B cell (primary cell): ENCODE data around the gene ADAMTS16. TPM values are rescaled to one million over a fixed set of nuclear protein-coding genes. Genes with fewer than 3 reads are reported as not detected.

Experiments used
- ATAC-seq: fragments of 200-7000 bp; cut with Tn5 transposase; one replicate; pipeline ENCODE4 v1.10.0; 2021; ENCODE audit warnings: low read depth, mild to moderate bottlenecking, moderate number of reproducible peaks, moderate library complexity
- CTCF ChIA-PET: fragments of 350-600 bp; sonication (Branson Sonifier 250); formaldehyde crosslinking; loops from one replicate; lab custom pipeline; 2021; ENCODE audit warnings: antibody characterized with exemption, inconsistent platforms; lab: Charles Lee
- POLR2A ChIA-PET: fragments of 350-600 bp; sonication (Branson Sonifier 250); formaldehyde crosslinking; loops from one replicate; lab custom pipeline; 2021; ENCODE audit warnings: antibody characterized with exemption; lab: Charles Lee
- DNase-seq: peaks from one replicate; pipeline ENCODE4 v3.0.0; 2013
- H2AFZ ChIP-seq: 2 replicates; pipeline ENCODE4 v1.6.1; 2012; ENCODE audit warnings: mild to moderate bottlenecking, low read depth, low read length; ENCODE audit not compliant: insufficient read depth, poor library complexity, severe bottlenecking
- H3K27ac ChIP-seq, 2 donors: 1 replicate in 1 of 2; 2 replicates in 1 of 2; pipeline ENCODE4 v1.5.1; 2012 to 2013; ENCODE audit warnings: low read length in 2 of 2, mild to moderate bottlenecking in 2 of 2, moderate library complexity in 1 of 2
- H3K27me3 ChIP-seq, 4 experiments: fragments of 200-600 bp in 1 of 4; sonication (generic) in 1 of 4; replicated peaks in 1 of 4; 1 replicate in 2 of 4; 2 replicates in 2 of 4; pipeline versions ENCODE4 v1.6.1 to v1.7.0; 2013 to 2016; ENCODE audit warnings: low read length in 3 of 4, mild to moderate bottlenecking in 2 of 4, mixed read lengths in 1 of 4, moderate library complexity in 1 of 4; ENCODE audit not compliant: insufficient read depth in 4 of 4, control insufficient read depth in 3 of 4; ENCODE audit errors: control extremely low read depth in 1 of 4
- H3K36me3 ChIP-seq, 2 experiments: replicated peaks in 1 of 2; 1 replicate in 1 of 2; 2 replicates in 1 of 2; pipeline versions ENCODE4 v1.6.1 to v1.7.1; 2013; ENCODE audit warnings: low read length in 1 of 2; ENCODE audit not compliant: insufficient read depth in 2 of 2, control insufficient read depth in 1 of 2; ENCODE audit errors: control extremely low read depth in 1 of 2, extremely low read depth in 1 of 2
- H3K4me1 ChIP-seq, 2 donors: fragments of 200-600 bp in 1 of 2; sonication (generic) in 1 of 2; 1 replicate in 1 of 2; 2 replicates in 1 of 2; pipeline versions ENCODE4 v1.5.1 to v1.6.1; 2013 to 2017; ENCODE audit warnings: low read length in 2 of 2; ENCODE audit not compliant: control insufficient read depth in 2 of 2, insufficient read depth in 2 of 2
- H3K4me2 ChIP-seq: replicated peaks from 2 replicates; pipeline ENCODE3; 2012; ENCODE audit warnings: mild to moderate bottlenecking, low read depth, low read length; ENCODE audit not compliant: poor library complexity, severe bottlenecking
- H3K4me3 ChIP-seq, 5 experiments: fragments of 200-600 bp in 1 of 5; sonication (generic) in 1 of 5; 1 replicate in 3 of 5; 2 replicates in 2 of 5; pipeline versions ENCODE4 v1.5.1 to v1.7.0; 2011 to 2016; ENCODE audit warnings: low read length in 4 of 5, mild to moderate bottlenecking in 4 of 5, low read depth in 2 of 5, control low read depth in 1 of 5, moderate library complexity in 1 of 5; ENCODE audit not compliant: insufficient read depth in 1 of 5; ENCODE audit errors: control extremely low read depth in 1 of 5, extremely low read depth in 1 of 5
- H3K79me2 ChIP-seq: fragments of 200-600 bp; sonication (generic); one replicate; pipeline ENCODE4 v1.6.0; 2016; ENCODE audit warnings: low read length; ENCODE audit not compliant: control insufficient read depth, insufficient read depth
- H3K9ac ChIP-seq: fragments of 200-600 bp; sonication (generic); 2 replicates; pipeline ENCODE4 v1.6.1; 2017; ENCODE audit warnings: mild to moderate bottlenecking, low read length, moderate library complexity
- H3K9me3 ChIP-seq, 3 donors: one replicate each; pipeline versions ENCODE4 v1.6.1 to v1.7.1; 2013; ENCODE audit warnings: low read length in 2 of 3; ENCODE audit not compliant: control insufficient read depth in 2 of 3, insufficient read depth in 1 of 3; ENCODE audit errors: control extremely low read depth in 1 of 3
- H4K20me1 ChIP-seq: 2 replicates; pipeline ENCODE4 v1.6.0; 2012; ENCODE audit warnings: mild to moderate bottlenecking, low read length; ENCODE audit not compliant: insufficient read depth, control insufficient read depth, poor library complexity, severe bottlenecking
- H3K27ac Mint-ChIP-seq: one replicate; pipeline ENCODE4 v1.8.0; 2021; ENCODE audit warnings: mixed read lengths
- H3K27me3 Mint-ChIP-seq: one replicate; pipeline ENCODE4 v1.8.0; 2021; ENCODE audit warnings: mixed read lengths
- H3K4me1 Mint-ChIP-seq: one replicate; pipeline ENCODE4 v1.8.0; 2021; ENCODE audit warnings: mixed read lengths
- H3K4me3 Mint-ChIP-seq: one replicate; pipeline ENCODE4 v1.8.0; 2021; ENCODE audit warnings: mixed read lengths
- H3K9me3 Mint-ChIP-seq: one replicate; pipeline ENCODE4 v1.8.0; 2022; ENCODE audit warnings: mixed read lengths; ENCODE audit not compliant: insufficient read depth
- EZH2 ChIP-seq: IDR thresholded peaks from 2 replicates; pipeline ENCODE4 v1.6.1; 2012; ENCODE audit warnings: borderline replicate concordance, low read depth, mild to moderate bottlenecking, moderate library complexity, low read length; ENCODE audit not compliant: insufficient read depth, poor library complexity, severe bottlenecking
- WGBS: methylation state at CpG from one replicate; pipeline ENCODE4 v1.1.5; 2013; ENCODE audit warnings: missing lambda C conversion rate; ENCODE audit not compliant: insufficient coverage; 5-methylcytosine and 5-hydroxymethylcytosine counted together
- intact Hi-C: fragments of 100-400 bp; cut with micrococcal nuclease; formaldehyde crosslinking; loops from one replicate; pipeline ENCODE4 v1.10.0; 2022
- polyA plus RNA-seq: library from polyadenylated mRNA; depleted of rRNA; stranded (reverse); fragments of >200 nt; gene quantifications from 2 replicates; pipeline ENCODE4 v1.2.3, GENCODE V29; 2012
- total RNA-seq, 2 donors: library from RNA; stranded (reverse); fragments of 120-200 nt in 1 of 2; gene quantifications; 1 replicate in 1 of 2; 2 replicates in 1 of 2; pipeline versions ENCODE4 v1.2.3 to v1.2.4, GENCODE V29; 2013 to 2022
- TF ChIP-seq, protein P1 (sequence below): fragments of 200-600 bp; IDR thresholded peaks from one replicate; pipeline ENCODE4 v1.8.0; 2022; ENCODE audit warnings: antibody characterized with exemption, mild to moderate bottlenecking

Gene ADAMTS16
- total and polyA plus RNA-seq, 2 donors (not counting 1 experiment from before 2014, with no cell fraction given): not detected

DNA sequence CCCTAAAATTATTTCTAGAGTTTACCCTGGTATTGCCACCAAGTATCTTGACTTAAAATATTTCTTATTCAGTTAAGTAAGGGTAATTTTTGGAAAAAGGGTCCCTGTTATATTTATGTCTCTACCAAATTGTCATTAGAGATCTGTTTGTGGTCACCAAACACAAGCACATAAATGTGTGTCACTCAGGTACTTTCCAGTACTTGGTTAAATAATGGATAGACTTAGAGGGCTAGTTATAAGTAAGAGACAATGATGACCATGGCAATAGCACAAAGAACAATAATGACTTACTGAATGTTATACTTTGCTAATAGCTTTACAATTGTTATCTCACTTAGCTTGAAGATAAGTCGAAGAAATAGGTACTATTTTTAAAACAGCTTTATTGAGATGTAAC lies 9.0 kb downstream of the ADAMTS16 start:
- ATAC-seq: no peak
- no peak overlapping the region for H3K4me3 ChIP-seq
- H2AFZ ChIP-seq: no peak overlapping the region
- no peak overlapping the region for H3K9ac ChIP-seq
- peaks cover 0 to 2% (median 0%) of the 10 kb centered on the region in 3 donors for H3K9me3 ChIP-seq
- Mint-ChIP-seq H3K9me3 (peaks cover 3% of the 10 kb centered on the region), H3K4me1 (no peaks in the 10 kb centered on the region), H3K27ac (no peak overlapping the region), H3K4me3 (no peak overlapping the region), H3K27me3 (no peaks in the 10 kb centered on the region)
- TF ChIP-seq, protein P1, sequence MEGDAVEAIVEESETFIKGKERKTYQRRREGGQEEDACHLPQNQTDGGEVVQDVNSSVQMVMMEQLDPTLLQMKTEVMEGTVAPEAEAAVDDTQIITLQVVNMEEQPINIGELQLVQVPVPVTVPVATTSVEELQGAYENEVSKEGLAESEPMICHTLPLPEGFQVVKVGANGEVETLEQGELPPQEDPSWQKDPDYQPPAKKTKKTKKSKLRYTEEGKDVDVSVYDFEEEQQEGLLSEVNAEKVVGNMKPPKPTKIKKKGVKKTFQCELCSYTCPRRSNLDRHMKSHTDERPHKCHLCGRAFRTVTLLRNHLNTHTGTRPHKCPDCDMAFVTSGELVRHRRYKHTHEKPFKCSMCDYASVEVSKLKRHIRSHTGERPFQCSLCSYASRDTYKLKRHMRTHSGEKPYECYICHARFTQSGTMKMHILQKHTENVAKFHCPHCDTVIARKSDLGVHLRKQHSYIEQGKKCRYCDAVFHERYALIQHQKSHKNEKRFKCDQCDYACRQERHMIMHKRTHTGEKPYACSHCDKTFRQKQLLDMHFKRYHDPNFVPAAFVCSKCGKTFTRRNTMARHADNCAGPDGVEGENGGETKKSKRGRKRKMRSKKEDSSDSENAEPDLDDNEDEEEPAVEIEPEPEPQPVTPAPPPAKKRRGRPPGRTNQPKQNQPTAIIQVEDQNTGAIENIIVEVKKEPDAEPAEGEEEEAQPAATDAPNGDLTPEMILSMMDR: no peak
- TF ChIP-seq EZH2: no peak
- no peaks in the 10 kb centered on the region for H4K20me1 ChIP-seq
- no CpG with 5 or more reads among the region's 1 CpG for WGBS
- no peak for DNase-seq
- H3K27me3 ChIP-seq: no peaks in the 10 kb centered on the region
- H3K79me2 ChIP-seq: no peaks in the 10 kb centered on the region
- POLR2A ChIA-PET: no interaction called here
- H3K36me3 ChIP-seq: no peaks in the 10 kb centered on the region
- intact Hi-C loops: loop anchor here (10.0 kb wide), 1 partner anchor 346 kb away; no protein-coding TSS in a partner anchor
- no peak overlapping the region for H3K27ac ChIP-seq
- H3K4me1 ChIP-seq: no peaks in the 10 kb centered on the region
- H3K4me2 ChIP-seq: no peak overlapping the region
- CTCF ChIA-PET: no interaction called here

DNA sequence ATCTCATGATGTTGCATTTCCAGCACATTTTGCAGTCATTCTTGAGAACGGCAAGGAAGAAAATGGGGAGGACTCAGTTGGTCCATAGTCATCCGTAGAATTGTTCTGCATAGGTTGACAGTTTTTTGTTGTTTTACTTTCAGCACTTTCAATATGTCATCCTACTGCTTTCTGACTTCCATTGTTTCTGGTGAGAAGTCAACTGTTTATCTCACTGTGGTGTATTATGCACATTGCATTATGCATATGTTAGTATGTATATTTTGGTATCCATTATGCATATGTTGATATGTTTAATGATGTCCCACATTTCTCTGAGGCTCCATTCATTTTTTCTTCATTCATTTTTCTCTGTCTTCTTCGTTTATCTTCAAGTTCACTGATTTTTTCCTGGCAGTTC lies 10.5 kb downstream of the ADAMTS16 start:
- Mint-ChIP-seq H3K4me3 (no peak overlapping the region), H3K4me1 (peaks cover 2% of the 10 kb centered on the region), H3K9me3 (peaks cover 3% of the 10 kb centered on the region), H3K27ac (no peak overlapping the region), H3K27me3 (peaks cover 6% of the 10 kb centered on the region)
- CTCF ChIA-PET: no interaction called here
- POLR2A ChIA-PET: no interaction called here
- H3K9me3 ChIP-seq: peaks cover 0 to 2% (median 0%) of the 10 kb centered on the region in 3 donors
- no CpG with 5 or more reads among the region's 3 CpGs for WGBS
- no peaks in the 10 kb centered on the region for H3K27me3 ChIP-seq
- H3K4me2 ChIP-seq: no peak overlapping the region
- no peaks in the 10 kb centered on the region for H4K20me1 ChIP-seq
- no peak overlapping the region for H2AFZ ChIP-seq
- ATAC-seq (no peak), DNase-seq (no peak)
- H3K4me1 ChIP-seq: no peaks in the 10 kb centered on the region
- no peak for TF ChIP-seq EZH2
- TF ChIP-seq, protein P1: no peak
- intact Hi-C loops: no loop called here
- no peak overlapping the region for H3K27ac ChIP-seq
- no peak overlapping the region for H3K9ac ChIP-seq
- H3K79me2 ChIP-seq: no peaks in the 10 kb centered on the region
- H3K4me3 ChIP-seq: no peak overlapping the region
- H3K36me3 ChIP-seq: no peaks in the 10 kb centered on the region
